Neural progenitor cell (in vitro differentiated cells): ENCODE measurements around the gene CHST13. TPM values are rescaled to one million over a fixed set of nuclear protein-coding genes. Genes with fewer than 3 reads are reported as not detected.

Experiments used
- DNase-seq: peaks from one replicate; pipeline ENCODE4 v3.0.0-alpha.2; 2016; ENCODE audit warnings: low spot score
- H2AFZ ChIP-seq: fragments of 200-600 bp; sonication (generic); replicated peaks from 2 replicates; pipeline ENCODE4 v1.6.1; 2016; ENCODE audit warnings: antibody characterized with exemption
- H3F3A ChIP-seq: fragments of 200-600 bp; sonication (generic); 2 replicates; pipeline ENCODE4 v1.6.1; 2016; ENCODE audit warnings: antibody characterized with exemption, low read depth
- H3K27ac ChIP-seq: fragments of 200-600 bp; sonication (generic); 2 replicates; pipeline ENCODE4 v1.5.1; 2016; ENCODE audit warnings: mild to moderate bottlenecking
- H3K27me3 ChIP-seq: fragments of 200-600 bp; sonication (generic); 2 replicates; pipeline ENCODE4 v1.6.1; 2016; ENCODE audit warnings: mild to moderate bottlenecking, moderate library complexity
- H3K36me3 ChIP-seq: fragments of 200-600 bp; sonication (generic); 2 replicates; pipeline ENCODE4 v1.5.1; 2016
- H3K4me1 ChIP-seq: fragments of 200-600 bp; sonication (generic); 2 replicates; pipeline ENCODE4 v1.6.1; 2016; ENCODE audit warnings: mixed run types
- H3K4me2 ChIP-seq: fragments of 200-600 bp; sonication (generic); 2 replicates; pipeline ENCODE4 v1.6.1; 2016
- H3K4me3 ChIP-seq: fragments of 200-600 bp; sonication (generic); 2 replicates; pipeline ENCODE4 v1.5.1; 2016
- H3K79me2 ChIP-seq: fragments of 200-600 bp; sonication (generic); 2 replicates; pipeline ENCODE4 v1.6.1; 2016; ENCODE audit warnings: low read depth
- H3K9ac ChIP-seq: fragments of 200-600 bp; sonication (generic); 2 replicates; pipeline ENCODE4 v1.6.1; 2016
- H3K9me3 ChIP-seq: fragments of 200-600 bp; sonication (generic); 2 replicates; pipeline ENCODE4 v1.5.1; 2016; ENCODE audit warnings: low read depth
- H4K20me1 ChIP-seq: fragments of 200-600 bp; sonication (generic); 2 replicates; pipeline ENCODE4 v1.6.1; 2016; ENCODE audit warnings: low read depth
- H3K27ac Mint-ChIP-seq: 3 replicates; pipeline ENCODE4 v1.8.0; 2021; ENCODE audit warnings: mixed read lengths
- H3K27me3 Mint-ChIP-seq: 2 replicates; pipeline ENCODE4 v1.8.0; 2022; ENCODE audit warnings: low read depth, mild to moderate bottlenecking, inconsistent platforms, moderate library complexity, mixed read lengths; ENCODE audit not compliant: insufficient read depth
- H3K36me3 Mint-ChIP-seq: 3 replicates; pipeline ENCODE4 v1.8.0; 2021; ENCODE audit warnings: mixed read lengths
- H3K4me1 Mint-ChIP-seq: 3 replicates; pipeline ENCODE4 v1.8.0; 2021; ENCODE audit warnings: mixed read lengths
- H3K4me3 Mint-ChIP-seq: 3 replicates; pipeline ENCODE4 v1.8.0; 2021; ENCODE audit warnings: mild to moderate bottlenecking, moderate library complexity, mixed read lengths
- H3K9me3 Mint-ChIP-seq: 3 replicates; pipeline ENCODE4 v1.8.0; 2020; ENCODE audit warnings: mixed read lengths
- CTCF ChIP-seq: fragments of 200-600 bp; sonication (generic); IDR thresholded peaks from 2 replicates; pipeline ENCODE4 v1.5.1; 2017; ENCODE audit warnings: antibody characterized with exemption, mild to moderate bottlenecking
- EZH2 ChIP-seq: fragments of 200-600 bp; sonication (generic); IDR thresholded peaks from 2 replicates; pipeline ENCODE4 v1.6.1; 2017; ENCODE audit warnings: antibody characterized with exemption, mild to moderate bottlenecking, moderate library complexity
- EZH2phosphoT487 ChIP-seq: fragments of 200-600 bp; sonication (generic); IDR thresholded peaks from 2 replicates; pipeline ENCODE4 v1.6.1; 2017; ENCODE audit warnings: antibody characterized with exemption
- total RNA-seq: library from RNA; depleted of rRNA; stranded (reverse); fragments of >200 nt; gene quantifications from 2 replicates; pipeline ENCODE4 v1.2.3, GENCODE V29; 2015; ENCODE audit warnings: low replicate concordance

The CHST13 gene
- total RNA-seq, 1 donor from 2014 or later, result 0.09 TPM

- DNase-seq, result no peak
- H2AFZ ChIP-seq, result no peak overlapping the region
- no peak overlapping the region for H3K4me2 ChIP-seq
- H3K9ac ChIP-seq, result no peak overlapping the region
- H4K20me1 ChIP-seq, result no peaks in the 10 kb centered on the region
- Mint-ChIP-seq H3K27me3 (peaks cover 13% of the 10 kb centered on the region), H3K9me3 (no peaks in the 10 kb centered on the region), H3K36me3 (no peaks in the 10 kb centered on the region), H3K4me3 (peak overlapping the region; percentile 42), H3K4me1 (peaks cover 44% of the 10 kb centered on the region), H3K27ac (peak overlapping the region; percentile 76)
- peaks cover 2% of the 10 kb centered on the region for H3K4me1 ChIP-seq
- no peak for TF ChIP-seq EZH2phosphoT487
- TF ChIP-seq CTCF, result no peak
- no peak for TF ChIP-seq EZH2
- H3K27ac ChIP-seq, result no peak overlapping the region
- no peaks in the 10 kb centered on the region for H3F3A ChIP-seq
- H3K4me3 ChIP-seq, result no peak overlapping the region
- no peaks in the 10 kb centered on the region for H3K79me2 ChIP-seq
- no peaks in the 10 kb centered on the region for H3K9me3 ChIP-seq
- no peaks in the 10 kb centered on the region for H3K27me3 ChIP-seq
- no peaks in the 10 kb centered on the region for H3K36me3 ChIP-seq
Measured at GRCh38 chr3:126488886-126489569, 34.9 kb upstream of the CHST13 start.

GRCh38 chr3:126490619-126491018, 33.3 kb upstream of the CHST13 start:
- Mint-ChIP-seq H3K36me3 (no peaks in the 10 kb centered on the region), H3K27me3 (peaks cover 10% of the 10 kb centered on the region), H3K4me1 (peaks cover 38% of the 10 kb centered on the region), H3K4me3 (no peak overlapping the region), H3K9me3 (no peaks in the 10 kb centered on the region), H3K27ac (no peak overlapping the region)
- Histone ChIP-seq H4K20me1 (no peaks in the 10 kb centered on the region), H3F3A (no peaks in the 10 kb centered on the region), H3K9me3 (no peaks in the 10 kb centered on the region), H3K9ac (no peak overlapping the region), H3K27ac (no peak overlapping the region), H3K4me1 (peaks cover 5% of the 10 kb centered on the region), H3K27me3 (no peaks in the 10 kb centered on the region), H3K79me2 (no peaks in the 10 kb centered on the region), H3K4me3 (no peak overlapping the region), H3K4me2 (no peak overlapping the region), H3K36me3 (no peaks in the 10 kb centered on the region), H2AFZ (no peak overlapping the region)
- DNase-seq, result peak; percentile 50
- TF ChIP-seq EZH2 (no peak), CTCF (peak; percentile 31), EZH2phosphoT487 (no peak)

- Histone ChIP-seq H3K79me2 (no peaks in the 10 kb centered on the region), H3K27me3 (no peaks in the 10 kb centered on the region), H3K4me1 (peaks cover 5% of the 10 kb centered on the region), H3K9me3 (no peaks in the 10 kb centered on the region), H3K4me3 (no peak overlapping the region), H3K9ac (no peak overlapping the region), H2AFZ (no peak overlapping the region), H3K36me3 (no peaks in the 10 kb centered on the region), H3K27ac (no peak overlapping the region), H3F3A (no peaks in the 10 kb centered on the region), H3K4me2 (no peak overlapping the region), H4K20me1 (no peaks in the 10 kb centered on the region)
- peaks cover 33% of the 10 kb centered on the region for H3K4me1 Mint-ChIP-seq
- no peaks in the 10 kb centered on the region for H3K36me3 Mint-ChIP-seq
- H3K9me3 Mint-ChIP-seq, result no peaks in the 10 kb centered on the region
- TF ChIP-seq EZH2, result no peak
- no peak for TF ChIP-seq CTCF
- no peak for TF ChIP-seq EZH2phosphoT487
- H3K27ac Mint-ChIP-seq, result peak overlapping the region; percentile 95
- H3K4me3 Mint-ChIP-seq, result no peak overlapping the region
- DNase-seq, result no peak
- H3K27me3 Mint-ChIP-seq, result peaks cover 10% of the 10 kb centered on the region
Measured at GRCh38 chr3:126491221-126492013, 32.5 kb upstream of the CHST13 start.
